ENCODE measurements around the gene FTO.
"Not testable (repeated sequence)": the region's sequence is repeated elsewhere in the genome, so short reads cannot be mapped to it uniquely, and the experiment has no call there.

DNA sequence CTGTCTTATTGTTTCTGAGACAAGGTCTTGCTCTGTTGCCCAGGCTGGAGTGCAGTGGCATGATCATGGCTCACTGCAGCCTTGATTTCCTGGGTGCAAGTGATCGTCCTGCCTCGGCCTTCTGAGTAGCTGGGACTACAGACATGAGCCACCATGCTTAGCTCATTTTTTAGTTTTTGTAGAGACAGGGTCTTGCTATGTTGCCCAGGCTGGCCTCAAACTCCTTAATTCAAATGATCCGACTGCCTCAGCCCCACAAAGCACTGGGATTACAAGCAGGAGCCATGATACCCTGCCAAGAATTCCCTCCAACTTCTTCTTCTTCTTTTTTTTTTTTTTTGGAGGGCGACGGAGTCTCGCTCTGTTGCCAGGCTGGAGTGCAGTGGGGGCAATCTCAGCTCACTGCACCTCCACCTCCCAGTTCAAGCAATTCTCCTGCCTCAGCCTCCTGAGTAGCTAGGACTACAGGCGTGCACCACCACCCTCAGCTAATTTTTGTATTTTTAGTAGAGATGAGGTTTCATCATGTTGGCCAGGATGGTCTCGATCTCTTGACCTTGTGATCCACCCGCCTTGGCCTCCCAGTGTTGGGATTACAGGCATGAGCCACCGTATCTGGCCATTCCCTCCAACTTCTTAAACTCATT, 477.9 kb downstream of the FTO start:
- TF ChIP-seq, protein P1, sequence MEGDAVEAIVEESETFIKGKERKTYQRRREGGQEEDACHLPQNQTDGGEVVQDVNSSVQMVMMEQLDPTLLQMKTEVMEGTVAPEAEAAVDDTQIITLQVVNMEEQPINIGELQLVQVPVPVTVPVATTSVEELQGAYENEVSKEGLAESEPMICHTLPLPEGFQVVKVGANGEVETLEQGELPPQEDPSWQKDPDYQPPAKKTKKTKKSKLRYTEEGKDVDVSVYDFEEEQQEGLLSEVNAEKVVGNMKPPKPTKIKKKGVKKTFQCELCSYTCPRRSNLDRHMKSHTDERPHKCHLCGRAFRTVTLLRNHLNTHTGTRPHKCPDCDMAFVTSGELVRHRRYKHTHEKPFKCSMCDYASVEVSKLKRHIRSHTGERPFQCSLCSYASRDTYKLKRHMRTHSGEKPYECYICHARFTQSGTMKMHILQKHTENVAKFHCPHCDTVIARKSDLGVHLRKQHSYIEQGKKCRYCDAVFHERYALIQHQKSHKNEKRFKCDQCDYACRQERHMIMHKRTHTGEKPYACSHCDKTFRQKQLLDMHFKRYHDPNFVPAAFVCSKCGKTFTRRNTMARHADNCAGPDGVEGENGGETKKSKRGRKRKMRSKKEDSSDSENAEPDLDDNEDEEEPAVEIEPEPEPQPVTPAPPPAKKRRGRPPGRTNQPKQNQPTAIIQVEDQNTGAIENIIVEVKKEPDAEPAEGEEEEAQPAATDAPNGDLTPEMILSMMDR (IDR thresholded peaks at IDR 0.05), result not testable (repeated sequence)
- TF ChIP-seq POLR2A (IDR thresholded peaks at IDR 0.05), result not testable (repeated sequence)

All from prostate gland (tissue), 2 donors.